ENCODE results near the gene COA7.

DNA sequence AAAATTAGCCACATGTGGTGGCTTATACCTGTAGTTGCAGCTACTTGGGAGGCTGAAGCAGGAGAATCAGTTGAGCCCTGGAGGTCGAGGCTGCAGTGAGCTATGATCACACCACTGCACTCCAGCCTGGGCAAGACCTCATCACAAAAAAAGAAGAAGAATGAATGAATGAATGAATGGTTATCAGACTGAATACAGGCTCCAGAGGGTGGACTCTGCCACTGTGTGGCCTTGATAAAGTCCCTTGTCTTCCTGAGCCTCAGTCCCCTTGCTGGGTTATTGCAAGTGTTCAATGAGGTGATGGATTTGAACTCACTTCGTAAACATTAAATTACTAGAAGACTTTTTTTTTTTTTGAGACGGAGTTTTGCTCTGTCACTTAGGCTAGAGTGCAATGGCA is 40.4 kb downstream of the COA7 start:
- TF ChIP-seq, protein P1, sequence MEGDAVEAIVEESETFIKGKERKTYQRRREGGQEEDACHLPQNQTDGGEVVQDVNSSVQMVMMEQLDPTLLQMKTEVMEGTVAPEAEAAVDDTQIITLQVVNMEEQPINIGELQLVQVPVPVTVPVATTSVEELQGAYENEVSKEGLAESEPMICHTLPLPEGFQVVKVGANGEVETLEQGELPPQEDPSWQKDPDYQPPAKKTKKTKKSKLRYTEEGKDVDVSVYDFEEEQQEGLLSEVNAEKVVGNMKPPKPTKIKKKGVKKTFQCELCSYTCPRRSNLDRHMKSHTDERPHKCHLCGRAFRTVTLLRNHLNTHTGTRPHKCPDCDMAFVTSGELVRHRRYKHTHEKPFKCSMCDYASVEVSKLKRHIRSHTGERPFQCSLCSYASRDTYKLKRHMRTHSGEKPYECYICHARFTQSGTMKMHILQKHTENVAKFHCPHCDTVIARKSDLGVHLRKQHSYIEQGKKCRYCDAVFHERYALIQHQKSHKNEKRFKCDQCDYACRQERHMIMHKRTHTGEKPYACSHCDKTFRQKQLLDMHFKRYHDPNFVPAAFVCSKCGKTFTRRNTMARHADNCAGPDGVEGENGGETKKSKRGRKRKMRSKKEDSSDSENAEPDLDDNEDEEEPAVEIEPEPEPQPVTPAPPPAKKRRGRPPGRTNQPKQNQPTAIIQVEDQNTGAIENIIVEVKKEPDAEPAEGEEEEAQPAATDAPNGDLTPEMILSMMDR (IDR thresholded peaks at IDR 0.05) = no peak
- no peak for TF ChIP-seq EZH2 (IDR thresholded peaks at IDR 0.05)

Measured in neural progenitor cell (in vitro differentiated cells).